Renal cortical epithelial cell (primary cell): ENCODE data around the gene ASB7. TPM values are rescaled to one million over a fixed set of nuclear protein-coding genes. Genes with fewer than 3 reads are reported as not detected.
"Not testable (repeated sequence)": the region's sequence is repeated elsewhere in the genome, so short reads cannot be mapped to it uniquely, and the experiment has no call there.

ENCODE experiments used
- DNase-seq: peaks from one replicate; pipeline ENCODE4 v3.0.0-alpha.2; 2011; ENCODE audit warnings: low read depth
- total RNA-seq: library from RNA; depleted of rRNA; stranded (reverse); fragments of >200 nt; gene quantifications from 2 replicates; pipeline ENCODE4 v1.2.3, GENCODE V29; 2014

The ASB7 gene
- total RNA-seq = 17.9 and 30.0 TPM in 2 replicates

- peak; percentile 100 for DNase-seq
Measured at GRCh38 chr15:100602064-100602822, at the start of gene ASB7, which contains the start of gene LINS1. Gene ASB7, plus strand, starts transcription at chr15:100602589. Its CDS starts 9,628 bp downstream, at chr15:100612217. Gene LINS1, minus strand, starts transcription at chr15:100602184. Its CDS starts 21,342 bp downstream, at chr15:100580842.

GRCh38 chr15:100553468-100553867, 48.9 kb upstream of the ASB7 start:
- no peak for DNase-seq

GRCh38 chr15:100558771-100559254, 43.6 kb upstream of the ASB7 start:
- no peak for DNase-seq

GRCh38 chr15:100559330-100559729, 43.1 kb upstream of the ASB7 start:
- DNase-seq = peak; percentile 8

- DNase-seq = no peak
Measured at GRCh38 chr15:100560323-100560722, 42.1 kb upstream of the ASB7 start.

- no peak for DNase-seq
Measured at GRCh38 chr15:100565591-100565990, 36.8 kb upstream of the ASB7 start.

GRCh38 chr15:100566850-100567628, 35.4 kb upstream of the ASB7 start:
- no peak for DNase-seq

- DNase-seq = no peak
Measured at GRCh38 chr15:100569391-100569790, 33.0 kb upstream of the ASB7 start.

GRCh38 chr15:100570275-100570674, 32.1 kb upstream of the ASB7 start:
- no peak for DNase-seq

GRCh38 chr15:100570735-100571313, 31.6 kb upstream of the ASB7 start:
- no peak for DNase-seq

GRCh38 chr15:100571592-100572167, 30.7 kb upstream of the ASB7 start:
- no peak for DNase-seq

GRCh38 chr15:100572362-100572983, 29.9 kb upstream of the ASB7 start:
- peak; percentile 27 for DNase-seq

GRCh38 chr15:100573526-100573925, 28.9 kb upstream of the ASB7 start:
- no peak for DNase-seq

GRCh38 chr15:100580414-100580813, 22.0 kb upstream of the ASB7 start:
- no peak for DNase-seq

- DNase-seq = no peak
Measured at GRCh38 chr15:100588638-100589242, 13.6 kb upstream of the ASB7 start.

- DNase-seq = not testable (repeated sequence)
Measured at GRCh38 chr15:100591163-100591562, 11.2 kb upstream of the ASB7 start.

GRCh38 chr15:100591835-100592234, 10.6 kb upstream of the ASB7 start:
- no peak for DNase-seq

- peak; percentile 26 for DNase-seq
Measured at GRCh38 chr15:100592898-100593297, 9.5 kb upstream of the ASB7 start.

- DNase-seq = no peak
Measured at GRCh38 chr15:100593431-100593830, 9.0 kb upstream of the ASB7 start.

GRCh38 chr15:100595964-100596363, 6.4 kb upstream of the ASB7 start:
- DNase-seq = no peak

- peak; percentile 53 for DNase-seq
Measured at GRCh38 chr15:100596792-100597191, 5.6 kb upstream of the ASB7 start.
